ENCODE data around the gene MMP17. TPM values are rescaled to one million over a fixed set of nuclear protein-coding genes. Genes with fewer than 3 reads are reported as not detected.

The MMP17 gene
- total RNA-seq, 1 experiment from 2014 or later: 30.2 TPM

DNA sequence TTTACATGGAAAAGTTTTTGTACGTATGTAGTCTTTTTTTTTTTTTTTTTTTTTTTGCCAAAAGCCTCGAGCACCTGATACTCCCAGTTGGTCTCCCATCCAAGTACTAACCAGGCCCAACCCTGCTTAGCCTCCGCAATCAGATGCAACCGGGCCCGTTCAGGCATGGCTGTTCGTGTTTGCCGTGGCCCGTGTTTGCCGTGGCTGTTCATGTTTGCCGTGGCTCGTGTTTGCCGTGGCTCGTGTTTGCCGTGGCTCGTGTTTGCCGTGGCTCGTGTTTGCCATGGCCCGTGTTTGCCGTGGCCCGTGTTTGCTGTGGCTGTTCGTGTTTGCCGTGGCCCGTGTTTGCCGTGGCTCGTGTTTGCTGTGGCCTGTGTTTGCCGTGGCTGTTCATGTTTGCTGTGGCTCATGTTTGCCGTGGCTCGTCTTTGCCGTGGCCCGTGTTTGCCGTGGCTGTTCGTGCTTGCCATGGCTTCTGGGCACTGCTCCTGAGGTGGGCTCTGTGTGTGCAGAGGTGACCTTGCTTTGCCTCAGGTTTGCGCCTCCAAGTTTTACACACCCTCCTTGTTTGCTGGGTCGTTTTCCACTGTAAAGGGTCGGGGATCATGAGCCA lies 26.8 kb upstream of the MMP17 start:
- BruUV-seq (replicated peaks): no TSS peak

DNA sequence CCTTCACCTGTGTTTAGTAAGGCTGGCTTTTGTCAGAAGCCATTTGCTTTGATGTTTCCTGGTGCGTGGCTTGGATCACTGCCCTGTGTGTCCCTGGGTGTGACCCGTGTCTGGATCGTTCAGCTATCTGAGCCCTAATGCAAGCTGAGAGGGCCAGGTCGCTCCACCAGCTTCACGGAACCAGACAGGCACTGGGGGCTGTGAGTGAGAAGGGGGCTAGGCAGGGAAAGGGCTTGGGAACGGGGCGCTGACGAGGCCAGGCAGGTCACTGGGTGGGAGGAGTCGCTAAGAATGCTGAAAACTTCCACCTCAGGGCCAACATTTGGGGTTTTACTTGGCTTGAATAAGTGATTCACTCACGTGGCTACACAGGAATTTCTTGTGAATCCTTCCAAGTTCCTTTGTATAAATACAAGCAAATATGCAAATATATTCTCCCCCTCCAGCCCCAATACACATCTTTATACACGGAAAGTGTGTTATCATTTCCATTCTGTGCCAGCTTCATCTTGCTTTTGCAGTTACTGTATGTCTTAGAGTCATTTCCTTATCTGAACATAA lies 24.2 kb upstream of the MMP17 start:
- peaks cover 8% of the 10 kb centered on the region; the same call in 1 of the 2 replicates for H3K36me3 ChIP-seq (ENCODE audit: low read depth, low read length)
- ATAC-seq: peak; percentile 39
- POLR2A ChIA-PET (ENCODE audit: unreplicated experiment): no interaction called here
- DNase-seq: peak; percentile 31
- H3K9me2 ChIP-seq (replicated peaks; ENCODE audit: low read length): no peaks in the 10 kb centered on the region
- CTCF ChIA-PET: no interaction called here
- no peak overlapping the region for H3K9ac ChIP-seq (ENCODE audit: low read length)
- intact Hi-C loops (cut with micrococcal nuclease): no loop called here
- H3K27me3 ChIP-seq (ENCODE audit: low read length): no peaks in the 10 kb centered on the region
- H2AFZ ChIP-seq (ENCODE audit: low read length): peak overlapping the region; percentile 37; the same call in 1 of the 2 replicates
- peaks cover 10% of the 10 kb centered on the region; the same call in 1 of the 2 replicates for H3K4me1 ChIP-seq (ENCODE audit: insufficient read depth, low read length)
- no peaks in the 10 kb centered on the region for H3K79me2 ChIP-seq (ENCODE audit: low read length)
- no peak overlapping the region for H3K27ac ChIP-seq (ENCODE audit: low read length)
- TF ChIP-seq EZH2 (IDR thresholded peaks at IDR 0.05; ENCODE audit: low read length, unreplicated experiment) (no peak), EZH2phosphoT487 (IDR thresholded peaks at IDR 0.05; ENCODE audit: borderline replicate concordance, low read length) (no peak)
- no peaks in the 10 kb centered on the region for H4K20me1 ChIP-seq (ENCODE audit: low read length)
- no peaks in the 10 kb centered on the region for H3K9me3 ChIP-seq (ENCODE audit: low read length)
- no peaks in the 10 kb centered on the region for H3F3A ChIP-seq (ENCODE audit: low read length, unreplicated experiment)
- no TSS peak for BruUV-seq (replicated peaks)
- H3K4me3 ChIP-seq (ENCODE audit: low read length): no peak overlapping the region
- peak overlapping the region; percentile 45; the same call in 1 of the 2 replicates for H3K4me2 ChIP-seq (ENCODE audit: low read length)

More for the DNA sequence above, 26.8 kb upstream of the MMP17 start:
- H3K27ac ChIP-seq (ENCODE audit: low read length): no peak overlapping the region
- H4K20me1 ChIP-seq (ENCODE audit: low read length): no peaks in the 10 kb centered on the region
- no peaks in the 10 kb centered on the region for H3F3A ChIP-seq (ENCODE audit: low read length, unreplicated experiment)
- ChIA-PET CTCF (no interaction called here), POLR2A (ENCODE audit: unreplicated experiment) (no interaction called here)
- no peaks in the 10 kb centered on the region for H3K79me2 ChIP-seq (ENCODE audit: low read length)
- H3K9ac ChIP-seq (ENCODE audit: low read length): no peak overlapping the region
- peaks cover 10% of the 10 kb centered on the region; the same call in 1 of the 2 replicates for H3K4me1 ChIP-seq (ENCODE audit: insufficient read depth, low read length)
- peaks cover 13% of the 10 kb centered on the region; the same call in 1 of the 2 replicates for H3K36me3 ChIP-seq (ENCODE audit: low read depth, low read length)
- TF ChIP-seq, protein P1, sequence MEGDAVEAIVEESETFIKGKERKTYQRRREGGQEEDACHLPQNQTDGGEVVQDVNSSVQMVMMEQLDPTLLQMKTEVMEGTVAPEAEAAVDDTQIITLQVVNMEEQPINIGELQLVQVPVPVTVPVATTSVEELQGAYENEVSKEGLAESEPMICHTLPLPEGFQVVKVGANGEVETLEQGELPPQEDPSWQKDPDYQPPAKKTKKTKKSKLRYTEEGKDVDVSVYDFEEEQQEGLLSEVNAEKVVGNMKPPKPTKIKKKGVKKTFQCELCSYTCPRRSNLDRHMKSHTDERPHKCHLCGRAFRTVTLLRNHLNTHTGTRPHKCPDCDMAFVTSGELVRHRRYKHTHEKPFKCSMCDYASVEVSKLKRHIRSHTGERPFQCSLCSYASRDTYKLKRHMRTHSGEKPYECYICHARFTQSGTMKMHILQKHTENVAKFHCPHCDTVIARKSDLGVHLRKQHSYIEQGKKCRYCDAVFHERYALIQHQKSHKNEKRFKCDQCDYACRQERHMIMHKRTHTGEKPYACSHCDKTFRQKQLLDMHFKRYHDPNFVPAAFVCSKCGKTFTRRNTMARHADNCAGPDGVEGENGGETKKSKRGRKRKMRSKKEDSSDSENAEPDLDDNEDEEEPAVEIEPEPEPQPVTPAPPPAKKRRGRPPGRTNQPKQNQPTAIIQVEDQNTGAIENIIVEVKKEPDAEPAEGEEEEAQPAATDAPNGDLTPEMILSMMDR (conservative IDR thresholded peaks at IDR 0.05; ENCODE audit: low read depth, low read length): no peak
- TF ChIP-seq EZH2 (IDR thresholded peaks at IDR 0.05; ENCODE audit: low read length, unreplicated experiment) (no peak), EZH2phosphoT487 (IDR thresholded peaks at IDR 0.05; ENCODE audit: borderline replicate concordance, low read length) (no peak)
- intact Hi-C loops (cut with micrococcal nuclease): no loop called here
- H3K27me3 ChIP-seq (ENCODE audit: low read length): no peaks in the 10 kb centered on the region
- no peak overlapping the region for H3K4me3 ChIP-seq (ENCODE audit: low read length)
- H3K4me2 ChIP-seq (ENCODE audit: low read length): no peak overlapping the region
- H2AFZ ChIP-seq (ENCODE audit: low read length): no peak overlapping the region
- no peaks in the 10 kb centered on the region for H3K9me2 ChIP-seq (replicated peaks; ENCODE audit: low read length)
- no peak for DNase-seq
- H3K9me3 ChIP-seq (ENCODE audit: low read length): no peaks in the 10 kb centered on the region
- no peak for ATAC-seq

DNA sequence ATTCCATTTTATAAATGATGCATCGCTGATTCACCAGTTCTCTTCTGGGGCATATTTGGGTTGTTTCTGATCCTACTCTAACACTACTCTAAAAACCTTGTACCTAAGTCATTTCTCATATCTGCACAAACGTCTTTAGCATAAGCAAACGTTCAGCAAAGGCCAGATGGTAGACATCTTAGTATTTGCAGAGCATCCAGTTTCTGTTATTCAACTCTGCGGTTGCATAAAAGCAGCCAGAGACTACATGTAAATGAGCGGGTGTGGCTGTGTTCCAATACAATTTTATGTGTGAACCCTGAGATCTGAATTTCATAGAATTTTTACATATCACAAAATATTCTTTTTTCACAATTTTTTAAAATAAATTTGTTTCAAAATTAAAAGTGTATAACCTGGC lies 22.8 kb upstream of the MMP17 start:
- TF ChIP-seq EZH2 (IDR thresholded peaks at IDR 0.05; ENCODE audit: low read length, unreplicated experiment) (no peak), EZH2phosphoT487 (IDR thresholded peaks at IDR 0.05; ENCODE audit: borderline replicate concordance, low read length) (no peak)
- ChIA-PET POLR2A (ENCODE audit: unreplicated experiment) (no interaction called here), CTCF (no interaction called here)
- no peaks in the 10 kb centered on the region for H3K79me2 ChIP-seq (ENCODE audit: low read length)
- H3K36me3 ChIP-seq (ENCODE audit: low read depth, low read length): peaks cover 3% of the 10 kb centered on the region; the same call in 1 of the 2 replicates
- no peak overlapping the region for H3K9ac ChIP-seq (ENCODE audit: low read length)
- no peaks in the 10 kb centered on the region for H3K9me2 ChIP-seq (replicated peaks; ENCODE audit: low read length)
- no peaks in the 10 kb centered on the region for H3K27me3 ChIP-seq (ENCODE audit: low read length)
- H3K27ac ChIP-seq (ENCODE audit: low read length): no peak overlapping the region
- no peaks in the 10 kb centered on the region for H3F3A ChIP-seq (ENCODE audit: low read length, unreplicated experiment)
- intact Hi-C loops (cut with micrococcal nuclease): no loop called here
- DNase-seq (no peak), ATAC-seq (no peak)
- H3K4me2 ChIP-seq (ENCODE audit: low read length): no peak overlapping the region
- H3K4me1 ChIP-seq (ENCODE audit: insufficient read depth, low read length): peaks cover 10% of the 10 kb centered on the region; the same call in 1 of the 2 replicates
- H3K4me3 ChIP-seq (ENCODE audit: low read length): no peak overlapping the region
- H3K9me3 ChIP-seq (ENCODE audit: low read length): no peaks in the 10 kb centered on the region
- no TSS peak for BruUV-seq (replicated peaks)
- no peak overlapping the region for H2AFZ ChIP-seq (ENCODE audit: low read length)
- no peaks in the 10 kb centered on the region for H4K20me1 ChIP-seq (ENCODE audit: low read length)
